IMR-90 (cell line): ENCODE data around the gene MAB21L3.

Source experiments
- CEBPB ChIP-seq: IDR thresholded peaks from 2 replicates; pipeline ENCODE4 v1.6.1; 2012; ENCODE audit warnings: low read depth, low read length, improper control_type of control experiment
- CTCF ChIP-seq: conservative IDR thresholded peaks from 2 replicates; pipeline ENCODE4 v1.5.1; 2012; ENCODE audit warnings: mild to moderate bottlenecking, low read depth, low read length, improper control_type of control experiment
- POLR2A ChIP-seq: IDR thresholded peaks from 2 replicates; pipeline ENCODE4 v1.6.1; 2012; ENCODE audit warnings: mild to moderate bottlenecking, low read depth, low read length
- USF2 ChIP-seq: fragments of 150-350 bp; IDR thresholded peaks from 2 replicates; pipeline ENCODE4 v1.6.1; 2017; ENCODE audit warnings: mild to moderate bottlenecking, antibody characterized with exemption, low read length, low read depth

- TF ChIP-seq CTCF (no peak), POLR2A (no peak), CEBPB (no peak), USF2 (no peak)
Measured at GRCh38 chr1:116178837-116179236, 67.6 kb downstream of the MAB21L3 start.
